ENCODE measurements around the gene MED13L. TPM values are rescaled to one million over a fixed set of nuclear protein-coding genes. Genes with fewer than 3 reads are reported as not detected.

MED13L gene
- total RNA-seq, 2 experiments from 2014 or later = 25.7 to 40.1 TPM

DNA sequence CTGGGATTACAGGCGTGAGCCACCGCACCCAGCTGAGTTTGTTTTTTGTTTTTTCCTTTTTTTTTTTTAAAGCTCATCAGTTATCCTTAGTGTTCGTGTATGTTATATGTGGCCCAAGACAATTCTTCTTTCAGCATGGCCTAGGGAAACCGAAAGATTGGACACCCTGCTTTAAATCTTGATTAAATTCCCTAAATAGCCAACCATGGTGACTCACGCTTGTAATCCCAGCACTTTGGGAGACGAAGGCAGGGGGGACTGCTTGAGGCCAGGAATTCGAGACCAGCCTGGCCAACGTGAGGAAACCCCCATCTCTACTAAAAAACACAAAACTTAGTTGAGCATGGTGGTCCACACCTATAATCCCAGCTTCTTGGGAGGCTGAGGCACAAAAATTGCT is 131.1 kb downstream of the MED13L start:
- H3K4me2 ChIP-seq (ENCODE audit: low read length) = no peak overlapping the region
- H3K4me3 ChIP-seq (ENCODE audit: low read depth, low read length, poor library complexity, severe bottlenecking) = no peak overlapping the region
- no peak for TF ChIP-seq CTCF (conservative IDR thresholded peaks at IDR 0.05; ENCODE audit: low read length)
- TF ChIP-seq EZH2phosphoT487 (IDR thresholded peaks at IDR 0.05; ENCODE audit: borderline replicate concordance, low read depth, low read length) = no peak
- H2AFZ ChIP-seq (ENCODE audit: low read length) = no peak overlapping the region
- no peaks in the 10 kb centered on the region for H3K79me2 ChIP-seq (ENCODE audit: insufficient read depth, low read depth, low read length)
- POLR2A ChIA-PET = no interaction called here
- CTCF ChIA-PET (ENCODE audit: unreplicated experiment) = no interaction called here
- no peak overlapping the region for H3K27ac ChIP-seq (ENCODE audit: low read depth, low read length, poor library complexity, severe bottlenecking)
- no peaks in the 10 kb centered on the region for H3K9me2 ChIP-seq (ENCODE audit: insufficient read depth, low read length)
- no TSS peak for BruUV-seq (replicated peaks)
- H4K20me1 ChIP-seq (ENCODE audit: insufficient read depth, low read length) = peaks cover 11% of the 10 kb centered on the region
- no peaks in the 10 kb centered on the region for H3K9me3 ChIP-seq (ENCODE audit: low read length)
- H3K36me3 ChIP-seq (ENCODE audit: insufficient read depth, low read length) = no peaks in the 10 kb centered on the region
- DNase-seq (ENCODE audit: low spot score) = no peak
- H3K4me1 ChIP-seq (ENCODE audit: insufficient read depth, low read length, poor library complexity, severe bottlenecking) = peaks cover 8% of the 10 kb centered on the region
- intact Hi-C loops (cut with micrococcal nuclease; ENCODE audit: unreplicated experiment) = no loop called here

DNA sequence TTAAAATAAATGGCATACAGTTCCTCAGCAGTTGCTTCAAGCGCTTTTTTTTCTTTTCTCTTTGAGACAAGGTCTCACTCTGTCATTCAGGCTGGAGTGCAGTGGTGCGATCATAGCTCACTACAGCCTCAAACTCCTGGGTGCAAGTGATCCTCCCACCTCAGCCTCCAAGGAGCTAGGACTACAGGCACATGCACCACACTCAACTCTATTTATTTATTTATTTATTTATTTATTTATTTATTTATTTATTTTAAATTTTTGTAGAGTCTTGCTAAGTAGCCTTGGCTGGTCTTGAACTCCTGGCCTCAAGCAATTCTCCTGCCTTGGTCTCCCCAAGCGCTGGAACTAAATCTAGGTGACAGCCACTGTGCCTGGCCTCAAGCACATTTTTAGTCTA is 132.0 kb downstream of the MED13L start:
- Histone ChIP-seq H3K4me2 (ENCODE audit: low read length) (no peak overlapping the region), H3K27ac (ENCODE audit: low read depth, low read length, poor library complexity, severe bottlenecking) (no peak overlapping the region), H3K4me1 (ENCODE audit: insufficient read depth, low read length, poor library complexity, severe bottlenecking) (peaks cover 8% of the 10 kb centered on the region), H3K79me2 (ENCODE audit: insufficient read depth, low read depth, low read length) (no peaks in the 10 kb centered on the region), H4K20me1 (ENCODE audit: insufficient read depth, low read length) (peaks cover 15% of the 10 kb centered on the region), H3K9me2 (ENCODE audit: insufficient read depth, low read length) (no peaks in the 10 kb centered on the region), H2AFZ (ENCODE audit: low read length) (no peak overlapping the region), H3K9me3 (ENCODE audit: low read length) (no peaks in the 10 kb centered on the region), H3K4me3 (ENCODE audit: low read depth, low read length, poor library complexity, severe bottlenecking) (no peak overlapping the region), H3K36me3 (ENCODE audit: insufficient read depth, low read length) (no peaks in the 10 kb centered on the region)
- no peak for DNase-seq (ENCODE audit: low spot score)
- no TSS peak for BruUV-seq (replicated peaks)
- ChIA-PET CTCF (ENCODE audit: unreplicated experiment) (no interaction called here), POLR2A (no interaction called here)
- TF ChIP-seq CTCF (conservative IDR thresholded peaks at IDR 0.05; ENCODE audit: low read length) = no peak
- no peak for TF ChIP-seq EZH2phosphoT487 (IDR thresholded peaks at IDR 0.05; ENCODE audit: borderline replicate concordance, low read depth, low read length)
- intact Hi-C loops (cut with micrococcal nuclease; ENCODE audit: unreplicated experiment) = no loop called here

DNA sequence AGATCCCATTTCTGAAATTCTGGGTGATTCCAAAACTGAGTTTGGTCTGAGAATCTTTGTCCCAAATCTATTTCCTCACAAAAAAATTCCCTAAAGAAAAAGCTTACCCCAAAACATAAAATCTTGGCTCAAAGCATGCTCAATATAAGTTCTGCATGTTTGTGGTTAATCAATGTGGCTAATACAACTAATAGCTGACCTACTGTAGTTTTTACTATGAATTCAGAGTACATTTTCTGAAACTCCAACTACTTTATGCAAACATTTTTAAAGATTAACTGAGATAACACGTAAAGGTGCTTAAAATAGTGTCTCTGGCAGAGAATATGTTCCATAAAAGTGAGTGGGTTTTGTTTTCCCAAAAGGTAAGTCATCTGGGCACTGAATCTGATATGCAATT is 133.1 kb downstream of the MED13L start:
- Histone ChIP-seq H4K20me1 (ENCODE audit: insufficient read depth, low read length) (peaks cover 16% of the 10 kb centered on the region), H3K36me3 (ENCODE audit: insufficient read depth, low read length) (no peaks in the 10 kb centered on the region), H3K79me2 (ENCODE audit: insufficient read depth, low read depth, low read length) (no peaks in the 10 kb centered on the region), H2AFZ (ENCODE audit: low read length) (no peak overlapping the region), H3K4me1 (ENCODE audit: insufficient read depth, low read length, poor library complexity, severe bottlenecking) (peaks cover 8% of the 10 kb centered on the region), H3K4me2 (ENCODE audit: low read length) (no peak overlapping the region), H3K9me3 (ENCODE audit: low read length) (no peaks in the 10 kb centered on the region), H3K4me3 (ENCODE audit: low read depth, low read length, poor library complexity, severe bottlenecking) (no peak overlapping the region), H3K27ac (ENCODE audit: low read depth, low read length, poor library complexity, severe bottlenecking) (no peak overlapping the region), H3K9me2 (ENCODE audit: insufficient read depth, low read length) (no peaks in the 10 kb centered on the region)
- BruUV-seq (replicated peaks) = no TSS peak
- intact Hi-C loops (cut with micrococcal nuclease; ENCODE audit: unreplicated experiment) = loop anchor here (5.0 kb wide), 1 partner anchor 453 kb away; no protein-coding TSS in a partner anchor
- ChIA-PET POLR2A (interaction anchor here (1.0 to 1.3 kb wide), 2 partner anchors 14 to 96 kb away, joined by 3 to 6 read pairs; no protein-coding TSS in a partner anchor), CTCF (ENCODE audit: unreplicated experiment) (no interaction called here)
- DNase-seq (ENCODE audit: low spot score) = no peak
- TF ChIP-seq EZH2phosphoT487 (IDR thresholded peaks at IDR 0.05; ENCODE audit: borderline replicate concordance, low read depth, low read length) (no peak), CTCF (conservative IDR thresholded peaks at IDR 0.05; ENCODE audit: low read length) (no peak)

Measured in OCI-LY7 (cell line).